ENCODE data around the gene HIVEP3. TPM values are rescaled to one million over a fixed set of nuclear protein-coding genes. Genes with fewer than 3 reads are reported as not detected.

HIVEP3 gene
- total RNA-seq, 1 donor from 2014 or later = 0.37 TPM

DNA sequence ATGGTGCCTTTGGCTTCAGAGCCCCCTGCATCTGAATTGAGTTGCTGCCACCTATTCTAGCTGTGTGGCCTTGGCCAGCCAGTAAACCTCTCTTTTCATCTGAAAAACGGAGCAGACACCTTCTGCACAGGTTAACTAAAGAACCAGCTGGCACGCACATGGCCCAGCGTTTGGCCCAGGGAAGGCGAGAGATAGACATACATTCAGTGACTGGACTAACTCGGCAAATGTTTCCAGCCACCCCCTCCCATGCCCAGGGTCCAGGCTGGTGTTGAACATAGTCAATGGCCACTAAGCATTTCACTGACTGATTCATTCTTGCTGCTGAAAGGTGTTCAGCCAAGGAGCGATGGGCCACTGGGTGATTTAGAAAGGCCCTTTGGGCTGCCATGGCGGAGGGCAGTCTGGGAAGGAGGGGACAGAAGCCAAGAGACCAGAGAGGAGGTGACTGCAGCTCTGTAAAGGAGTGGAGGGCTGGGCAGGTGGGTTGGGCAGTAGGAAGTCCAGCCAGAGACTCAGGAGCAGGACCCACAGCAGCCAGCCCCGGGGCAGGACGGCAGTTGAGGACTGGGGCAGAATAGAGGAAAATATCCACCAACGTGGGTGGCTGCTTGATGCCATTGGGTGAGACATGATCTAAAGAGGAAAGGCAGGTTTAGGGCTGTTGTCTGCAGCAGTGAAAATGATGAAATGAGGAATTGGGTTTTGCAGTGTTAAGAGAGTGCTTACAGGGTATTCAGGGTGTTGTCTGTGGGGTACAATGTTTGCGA is 184.3 kb downstream of the HIVEP3 start:
- no peaks in the 10 kb centered on the region for H3K9me3 Mint-ChIP-seq
- Histone ChIP-seq H3K27me3 (no peaks in the 10 kb centered on the region), H2AFZ (replicated peaks) (no peak overlapping the region), H3K4me1 (peaks cover 14% of the 10 kb centered on the region), H3F3A (ENCODE audit: low read depth) (no peaks in the 10 kb centered on the region), H3K27ac (no peak overlapping the region), H4K20me1 (ENCODE audit: low read depth) (no peaks in the 10 kb centered on the region), H3K9ac (no peak overlapping the region), H3K79me2 (ENCODE audit: low read depth) (no peaks in the 10 kb centered on the region), H3K9me3 (ENCODE audit: low read depth) (no peaks in the 10 kb centered on the region), H3K4me3 (no peak overlapping the region), H3K36me3 (no peaks in the 10 kb centered on the region), H3K4me2 (no peak overlapping the region)
- TF ChIP-seq EZH2 (IDR thresholded peaks at IDR 0.05) = no peak
- no peak for TF ChIP-seq EZH2phosphoT487 (IDR thresholded peaks at IDR 0.05)
- TF ChIP-seq, protein P1, sequence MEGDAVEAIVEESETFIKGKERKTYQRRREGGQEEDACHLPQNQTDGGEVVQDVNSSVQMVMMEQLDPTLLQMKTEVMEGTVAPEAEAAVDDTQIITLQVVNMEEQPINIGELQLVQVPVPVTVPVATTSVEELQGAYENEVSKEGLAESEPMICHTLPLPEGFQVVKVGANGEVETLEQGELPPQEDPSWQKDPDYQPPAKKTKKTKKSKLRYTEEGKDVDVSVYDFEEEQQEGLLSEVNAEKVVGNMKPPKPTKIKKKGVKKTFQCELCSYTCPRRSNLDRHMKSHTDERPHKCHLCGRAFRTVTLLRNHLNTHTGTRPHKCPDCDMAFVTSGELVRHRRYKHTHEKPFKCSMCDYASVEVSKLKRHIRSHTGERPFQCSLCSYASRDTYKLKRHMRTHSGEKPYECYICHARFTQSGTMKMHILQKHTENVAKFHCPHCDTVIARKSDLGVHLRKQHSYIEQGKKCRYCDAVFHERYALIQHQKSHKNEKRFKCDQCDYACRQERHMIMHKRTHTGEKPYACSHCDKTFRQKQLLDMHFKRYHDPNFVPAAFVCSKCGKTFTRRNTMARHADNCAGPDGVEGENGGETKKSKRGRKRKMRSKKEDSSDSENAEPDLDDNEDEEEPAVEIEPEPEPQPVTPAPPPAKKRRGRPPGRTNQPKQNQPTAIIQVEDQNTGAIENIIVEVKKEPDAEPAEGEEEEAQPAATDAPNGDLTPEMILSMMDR (IDR thresholded peaks at IDR 0.05) = no peak
- peaks cover 29% of the 10 kb centered on the region for H3K4me1 Mint-ChIP-seq
- no peak for DNase-seq (ENCODE audit: low spot score)
- H3K27me3 Mint-ChIP-seq (ENCODE audit: insufficient read depth, low read depth) = peaks cover 3% of the 10 kb centered on the region
- H3K4me3 Mint-ChIP-seq = no peak overlapping the region
- no peaks in the 10 kb centered on the region for H3K36me3 Mint-ChIP-seq
- H3K27ac Mint-ChIP-seq = no peak overlapping the region

DNA sequence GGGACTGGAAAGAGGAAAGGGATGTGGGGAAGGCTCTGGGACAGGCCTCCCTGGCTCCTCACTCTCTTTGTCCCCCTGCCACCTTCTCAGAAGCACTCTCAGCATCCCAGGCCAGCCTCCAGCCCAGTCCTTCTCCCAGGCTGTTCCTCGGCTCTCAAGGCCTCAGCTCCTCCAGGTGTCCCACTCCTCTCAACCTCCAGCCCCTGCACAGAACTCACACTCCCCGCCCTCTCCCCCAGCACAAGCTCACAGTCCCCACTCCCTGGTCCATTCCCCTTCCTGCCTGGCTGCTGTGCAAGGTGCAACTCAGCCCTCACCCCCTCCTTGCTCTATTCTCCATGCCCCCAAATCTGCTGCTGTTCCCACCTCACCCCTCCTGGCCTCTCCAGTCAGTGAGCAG is 185.0 kb downstream of the HIVEP3 start:
- H3K4me3 ChIP-seq = no peak overlapping the region
- no peaks in the 10 kb centered on the region for H3K9me3 ChIP-seq (ENCODE audit: low read depth)
- no peak for DNase-seq (ENCODE audit: low spot score)
- no peaks in the 10 kb centered on the region for H4K20me1 ChIP-seq (ENCODE audit: low read depth)
- peaks cover 15% of the 10 kb centered on the region for H3K4me1 ChIP-seq
- H3K27me3 ChIP-seq = no peaks in the 10 kb centered on the region
- Mint-ChIP-seq H3K9me3 (no peaks in the 10 kb centered on the region), H3K27me3 (ENCODE audit: insufficient read depth, low read depth) (peaks cover 3% of the 10 kb centered on the region), H3K4me1 (peaks cover 29% of the 10 kb centered on the region), H3K27ac (no peak overlapping the region), H3K36me3 (no peaks in the 10 kb centered on the region), H3K4me3 (no peak overlapping the region)
- H3K36me3 ChIP-seq = no peaks in the 10 kb centered on the region
- H3K9ac ChIP-seq = no peak overlapping the region
- H3K4me2 ChIP-seq = no peak overlapping the region
- no peaks in the 10 kb centered on the region for H3F3A ChIP-seq (ENCODE audit: low read depth)
- no peak overlapping the region for H3K27ac ChIP-seq
- no peaks in the 10 kb centered on the region for H3K79me2 ChIP-seq (ENCODE audit: low read depth)
- TF ChIP-seq EZH2phosphoT487 (IDR thresholded peaks at IDR 0.05) (no peak), EZH2 (IDR thresholded peaks at IDR 0.05) (no peak)
- TF ChIP-seq, protein P1 (IDR thresholded peaks at IDR 0.05) = no peak
- no peak overlapping the region for H2AFZ ChIP-seq (replicated peaks)

- TF ChIP-seq, protein P1 (IDR thresholded peaks at IDR 0.05) = no peak
- TF ChIP-seq EZH2phosphoT487 (IDR thresholded peaks at IDR 0.05) (no peak), EZH2 (IDR thresholded peaks at IDR 0.05) (no peak)
- Mint-ChIP-seq H3K27me3 (ENCODE audit: insufficient read depth, low read depth) (peaks cover 3% of the 10 kb centered on the region), H3K9me3 (no peaks in the 10 kb centered on the region)
These were observed 185.7 kb downstream of the HIVEP3 start for GRCh38 chr1:41733021-41733420.

More at GRCh38 chr1:41733021-41733420, 185.7 kb downstream of the HIVEP3 start:
- H3K36me3 ChIP-seq = no peaks in the 10 kb centered on the region
- no peak overlapping the region for H3K4me3 ChIP-seq
- no peak overlapping the region for H3K4me2 ChIP-seq
- H3K9me3 ChIP-seq (ENCODE audit: low read depth) = no peaks in the 10 kb centered on the region
- no peaks in the 10 kb centered on the region for H3K36me3 Mint-ChIP-seq
- no peaks in the 10 kb centered on the region for H3K27me3 ChIP-seq
- H3K4me3 Mint-ChIP-seq = no peak overlapping the region
- H3K27ac Mint-ChIP-seq = no peak overlapping the region
- no peaks in the 10 kb centered on the region for H3K79me2 ChIP-seq (ENCODE audit: low read depth)
- DNase-seq (ENCODE audit: low spot score) = no peak
- no peak overlapping the region for H3K9ac ChIP-seq
- H3F3A ChIP-seq (ENCODE audit: low read depth) = no peaks in the 10 kb centered on the region
- no peak overlapping the region for H3K27ac ChIP-seq
- peaks cover 17% of the 10 kb centered on the region for H3K4me1 ChIP-seq
- H3K4me1 Mint-ChIP-seq = peaks cover 28% of the 10 kb centered on the region
- no peaks in the 10 kb centered on the region for H4K20me1 ChIP-seq (ENCODE audit: low read depth)
- H2AFZ ChIP-seq (replicated peaks) = no peak overlapping the region
